H1 (cell line): ENCODE data around the gene MPDZ. TPM values are rescaled to one million over a fixed set of nuclear protein-coding genes. Genes with fewer than 3 reads are reported as not detected.

Source experiments
- CTCF ChIA-PET: fragments of 300-600 bp; sonication (Branson Sonifier 250); formaldehyde crosslinking; loops from one replicate; lab custom pipeline; 2021; ENCODE audit not compliant: partially characterized antibody; lab: Charles Lee
- POLR2A ChIA-PET: fragments of 300-600 bp; sonication (Branson Sonifier 250); formaldehyde crosslinking; loops from one replicate; lab custom pipeline; 2021; ENCODE audit warnings: inconsistent platforms; ENCODE audit not compliant: partially characterized antibody; lab: Charles Lee
- DNase-seq, 2 experiments: peaks; one replicate each; pipeline versions ENCODE4 v3.0.0 to v3.0.0-alpha.2; 2010 to 2022; ENCODE audit warnings: low spot score in 2 of 2, low read depth in 1 of 2, mixed read lengths in 1 of 2
- FAIRE-seq: peaks from 2 replicates; lab custom pipeline; 2011; peaks lifted over from hg19 to GRCh38; lab: Jason Lieb, UNC
- H2AFZ ChIP-seq: 2 replicates; pipeline ENCODE4 v1.8.1; 2012; ENCODE audit warnings: low read length, inconsistent platforms
- H2AK5ac ChIP-seq: 2 replicates; pipeline ENCODE4 v1.6.1; 2013; ENCODE audit warnings: low read depth, low read length
- H2BK120ac ChIP-seq: replicated peaks from 2 replicates; pipeline ENCODE3; 2013; ENCODE audit warnings: low read depth, low read length, inconsistent platforms
- H2BK12ac ChIP-seq: 2 replicates; pipeline ENCODE4 v1.6.1; 2013; ENCODE audit warnings: low read depth, low read length
- H2BK15ac ChIP-seq: 2 replicates; pipeline ENCODE4 v1.6.1; 2013; ENCODE audit warnings: low read length
- H2BK20ac ChIP-seq: 2 replicates; pipeline ENCODE4 v1.6.1; 2013; ENCODE audit warnings: low read length
- H2BK5ac ChIP-seq: 2 replicates; pipeline ENCODE4 v1.6.1; 2013; ENCODE audit warnings: low read depth, low read length
- H3K14ac ChIP-seq: 2 replicates; pipeline ENCODE4 v1.6.1; 2013; ENCODE audit warnings: inconsistent platforms; ENCODE audit not compliant: insufficient read length
- H3K18ac ChIP-seq: 2 replicates; pipeline ENCODE4 v1.6.1; 2013; ENCODE audit warnings: low read length; ENCODE audit errors: extremely low read depth
- H3K23ac ChIP-seq: 2 replicates; pipeline ENCODE4 v1.6.1; 2013; ENCODE audit warnings: inconsistent platforms; ENCODE audit not compliant: insufficient read length
- H3K23me2 ChIP-seq: 2 replicates; pipeline ENCODE4 v1.6.1; 2013; ENCODE audit warnings: low read depth, low read length
- H3K27ac ChIP-seq: 2 replicates; pipeline ENCODE4 v1.6.1; 2011; ENCODE audit warnings: low read depth, low read length, inconsistent platforms
- H3K27me3 ChIP-seq, 4 experiments: replicated peaks in 1 of 4; 1 replicate in 1 of 4; 2 replicates in 3 of 4; pipeline versions ENCODE4 v1.6.1 to v1.8.1; 2011 to 2013; ENCODE audit warnings: low read length in 3 of 4, mild to moderate bottlenecking in 3 of 4, inconsistent platforms in 2 of 4, mixed read lengths in 2 of 4, moderate library complexity in 1 of 4; ENCODE audit not compliant: control insufficient read depth in 3 of 4, insufficient read depth in 3 of 4; ENCODE audit errors: extremely low read depth in 1 of 4
- H3K36me3 ChIP-seq, 4 experiments: 2 replicates each; pipeline versions ENCODE4 v1.6.1 to v1.8.1; 2011 to 2013; ENCODE audit warnings: mild to moderate bottlenecking in 4 of 4, low read length in 3 of 4, moderate library complexity in 2 of 4, control low read depth in 1 of 4, inconsistent platforms in 1 of 4; ENCODE audit not compliant: insufficient read depth in 4 of 4, control insufficient read depth in 2 of 4
- H3K4ac ChIP-seq: replicated peaks from 2 replicates; pipeline ENCODE3; 2013; ENCODE audit warnings: low read length, low read depth, mixed read lengths, inconsistent platforms; ENCODE audit not compliant: insufficient read length
- H3K4me1 ChIP-seq, 4 experiments: replicated peaks in 1 of 4; 1 replicate in 1 of 4; 2 replicates in 3 of 4; pipeline versions ENCODE4 v1.6.1 to v1.8.1; 2011 to 2013; ENCODE audit warnings: low read length in 3 of 4, inconsistent platforms in 2 of 4, mixed read lengths in 1 of 4; ENCODE audit not compliant: insufficient read depth in 4 of 4, control insufficient read depth in 3 of 4
- H3K4me2 ChIP-seq, 2 experiments: 2 replicates each; pipeline versions ENCODE4 v1.6.1 to v1.8.1; 2011 to 2013; ENCODE audit warnings: low read depth in 2 of 2, low read length in 2 of 2, control low read depth in 1 of 2, inconsistent platforms in 1 of 2, mild to moderate bottlenecking in 1 of 2; ENCODE audit not compliant: insufficient read depth in 1 of 2
- H3K4me3 ChIP-seq, 4 experiments: fragments of 200-600, 300-600 bp in 1 of 4; sonication (generic), shearing (Covaris generic), sonication (Bioruptor Twin) in 1 of 4; 2 replicates each; pipeline versions ENCODE4 v1.5.1 to v1.8.1; 2011 to 2016; ENCODE audit warnings: low read length in 4 of 4, low read depth in 3 of 4, control low read depth in 2 of 4, inconsistent platforms in 2 of 4, mild to moderate bottlenecking in 2 of 4, mixed read lengths in 1 of 4, moderate library complexity in 1 of 4; ENCODE audit not compliant: insufficient read depth in 2 of 4; ENCODE audit errors: extremely low read depth in 1 of 4
- H3K56ac ChIP-seq: replicated peaks from 2 replicates; pipeline ENCODE3; 2013; ENCODE audit warnings: low read depth, mild to moderate bottlenecking, mixed read lengths, low read length, inconsistent platforms; ENCODE audit not compliant: insufficient read length
- H3K79me1 ChIP-seq: 2 replicates; pipeline ENCODE4 v1.6.1; 2013; ENCODE audit warnings: low read depth, low read length, control low read depth
- H3K79me2 ChIP-seq, 2 experiments: 2 replicates each; pipeline versions ENCODE4 v1.6.1 to v1.8.1; 2012 to 2013; ENCODE audit warnings: low read length in 2 of 2, mild to moderate bottlenecking in 2 of 2, inconsistent platforms in 1 of 2; ENCODE audit not compliant: insufficient read depth in 2 of 2, control insufficient read depth in 1 of 2
- H3K9ac ChIP-seq, 4 experiments: replicated peaks in 1 of 4; 1 replicate in 1 of 4; 2 replicates in 3 of 4; pipeline versions ENCODE4 v1.6.1 to v1.8.1; 2011 to 2013; ENCODE audit warnings: low read depth in 3 of 4, low read length in 3 of 4, control low read depth in 2 of 4, mild to moderate bottlenecking in 2 of 4, moderate library complexity in 2 of 4, inconsistent platforms in 1 of 4; ENCODE audit errors: extremely low read depth in 1 of 4
- H3K9me3 ChIP-seq, 2 experiments: 2 replicates each; pipeline versions ENCODE4 v1.6.1 to v1.8.1; 2012 to 2013; ENCODE audit warnings: mild to moderate bottlenecking in 2 of 2, moderate library complexity in 2 of 2, control low read depth in 1 of 2, inconsistent platforms in 1 of 2, low read depth in 1 of 2, low read length in 1 of 2, mixed read lengths in 1 of 2; ENCODE audit not compliant: insufficient read depth in 2 of 2
- H4K20me1 ChIP-seq, 2 experiments: replicated peaks in 1 of 2; 2 replicates each; pipeline versions ENCODE3 to v1.8.1; 2011 to 2013; ENCODE audit warnings: inconsistent platforms in 2 of 2, low read length in 2 of 2, mild to moderate bottlenecking in 1 of 2; ENCODE audit not compliant: insufficient read depth in 2 of 2, control insufficient read depth in 1 of 2
- H4K5ac ChIP-seq: 2 replicates; pipeline ENCODE4 v1.6.1; 2013; ENCODE audit warnings: low read length, low read depth, mixed read lengths, inconsistent platforms; ENCODE audit not compliant: insufficient read length
- H4K8ac ChIP-seq: 2 replicates; pipeline ENCODE4 v1.8.0; 2013; ENCODE audit warnings: mild to moderate bottlenecking, moderate library complexity, low read length, inconsistent platforms; ENCODE audit not compliant: insufficient read depth; ENCODE audit errors: extremely low read depth
- H4K91ac ChIP-seq: replicated peaks from 2 replicates; pipeline ENCODE3; 2013; ENCODE audit warnings: low read length, mixed read lengths, inconsistent platforms; ENCODE audit not compliant: insufficient read length
- BRCA1 ChIP-seq: IDR thresholded peaks from 2 replicates; pipeline ENCODE4 v1.6.1; 2012; ENCODE audit warnings: low read depth, low read length, improper control_type of control experiment
- CBX8 ChIP-seq: fragments of 300-800, 300-1000 bp; sonication (generic); IDR thresholded peaks from 2 replicates; pipeline ENCODE4 v1.7.1; 2016; ENCODE audit warnings: low read depth, low read length, borderline replicate concordance
- EZH2 ChIP-seq: fragments of 200-600 bp; sonication (generic); IDR thresholded peaks from 2 replicates; pipeline ENCODE4 v1.7.1; 2012; ENCODE audit warnings: low read depth, mild to moderate bottlenecking, moderate library complexity, low read length, inconsistent platforms; ENCODE audit not compliant: severe bottlenecking
- POLR2A ChIP-seq, 2 experiments: IDR thresholded peaks; 1 replicate in 1 of 2; 2 replicates in 1 of 2; pipeline ENCODE4 v1.6.1; 2011; ENCODE audit warnings: low read depth in 2 of 2, low read length in 2 of 2, mild to moderate bottlenecking in 2 of 2; ENCODE audit errors: control extremely low read depth in 1 of 2
- POLR2AphosphoS5 ChIP-seq: IDR thresholded peaks from 2 replicates; pipeline ENCODE4 v1.6.1; 2011; ENCODE audit warnings: low read depth, low read length
- POU5F1 ChIP-seq: IDR thresholded peaks from 2 replicates; pipeline ENCODE4 v1.6.1; 2011; ENCODE audit warnings: low read depth, mild to moderate bottlenecking, low read length, moderate library complexity
- WGBS, 2 experiments: shearing (Covaris generic) in 1 of 2; methylation state at CpG; one replicate each; pipeline versions ENCODE4 v1.1.6 to v1.1.7; 2013 to 2015; ENCODE audit warnings: low lambda C conversion rate in 2 of 2, mixed read lengths in 2 of 2, inconsistent platforms in 1 of 2, low coverage in 1 of 2, missing lambda C conversion rate in 1 of 2; ENCODE audit not compliant: insufficient replicate concordance in 2 of 2, insufficient coverage in 1 of 2, insufficient read length in 1 of 2; ENCODE audit errors: extremely low coverage in 1 of 2, missing lambda C conversion rate in 1 of 2; 5-methylcytosine and 5-hydroxymethylcytosine counted together
- polyA plus RNA-seq, 7 experiments: library from polyadenylated mRNA; depleted of rRNA in 3 of 7; stranded (reverse) in 5 of 7; unstranded in 2 of 7; fragments of >200 nt in 5 of 7; fragments of 200-250 nt in 2 of 7; gene quantifications; 1 replicate in 5 of 7; 2 replicates in 1 of 7; 4 replicates in 1 of 7; pipeline versions ENCODE4 v1.2.1 to v1.2.3, GENCODE V29; 2011 to 2013; ENCODE audit warnings: missing spikeins in 2 of 7, mixed read lengths in 2 of 7
- total RNA-seq: library from RNA; stranded (reverse); fragmentation: NEBNext Ultra II Directional; extraction: Animal tissue kit (Norgen Biotek cat#: 25700); gene quantifications from 2 replicates; pipeline ENCODE4 v1.2.1, GENCODE V29; 2021

The MPDZ gene
- total and polyA plus RNA-seq, 2 of the 8 experiments (the other 6 are each of a cell fraction or from before 2014, with no cell fraction given) = 14.6 to 39.4 TPM

- FAIRE-seq (no peak), DNase-seq (no peak)
- Histone ChIP-seq H2BK15ac (no peak overlapping the region), H2BK20ac (no peak overlapping the region), H3K79me2 (no peaks in the 10 kb centered on the region), H3K4me3 (no peak overlapping the region), H2BK12ac (no peak overlapping the region), H2AFZ (0 out of 2 replicates have a peak overlapping the region, but pooled peaks have one; percentile 59), H3K14ac (no peak overlapping the region), H3K23me2 (no peaks in the 10 kb centered on the region), H2AK5ac (no peak overlapping the region), H4K8ac (no peak overlapping the region), H3K4ac (no peak overlapping the region), H2BK120ac (no peak overlapping the region), H3K56ac (no peak overlapping the region), H3K23ac (no peak overlapping the region), H4K20me1 (no peaks in the 10 kb centered on the region), H4K91ac (no peak overlapping the region), H3K9me3 (peaks cover 3 to 4% of the 10 kb centered on the region in 2 experiments; a peak in 1 of 4 replicates), H2BK5ac (no peak overlapping the region), H3K9ac (no peak overlapping the region), H3K18ac (no peak overlapping the region), H3K79me1 (no peaks in the 10 kb centered on the region), H3K4me2 (no peak overlapping the region), H3K27me3 (no peaks in the 10 kb centered on the region), H3K4me1 (no peaks in the 10 kb centered on the region), H3K27ac (no peak overlapping the region), H4K5ac (no peak overlapping the region), H3K36me3 (no peaks in the 10 kb centered on the region)
- whole genome bisulfite sequencing, 2 experiments = 85% methylated on average over 2 of the region's 2 CpGs; no CpG with 5 or more reads in 1 of the 2 experiments
- ChIA-PET POLR2A (no interaction called here), CTCF (interaction anchor here (0.9 to 1.7 kb wide), 3 partner anchors 9 to 1099 kb away, joined by 3 to 6 read pairs (median 3); no protein-coding TSS in a partner anchor)
- TF ChIP-seq BRCA1 = no peak
- TF ChIP-seq POLR2AphosphoS5 = no peak
- TF ChIP-seq CBX8 = no peak
- no peak for TF ChIP-seq POU5F1
- TF ChIP-seq EZH2 = no peak
- TF ChIP-seq POLR2A (IDR thresholded peaks at IDR 0.05; ENCODE audit: control extremely low read depth in 1 of 2, low read depth in 2 of 2, low read length in 2 of 2) = no peak
Measured at GRCh38 chr9:13292782-13293181, 13.3 kb upstream of the MPDZ start.
